ENCODE data around the gene ASS1.

- TF ChIP-seq, protein P1, sequence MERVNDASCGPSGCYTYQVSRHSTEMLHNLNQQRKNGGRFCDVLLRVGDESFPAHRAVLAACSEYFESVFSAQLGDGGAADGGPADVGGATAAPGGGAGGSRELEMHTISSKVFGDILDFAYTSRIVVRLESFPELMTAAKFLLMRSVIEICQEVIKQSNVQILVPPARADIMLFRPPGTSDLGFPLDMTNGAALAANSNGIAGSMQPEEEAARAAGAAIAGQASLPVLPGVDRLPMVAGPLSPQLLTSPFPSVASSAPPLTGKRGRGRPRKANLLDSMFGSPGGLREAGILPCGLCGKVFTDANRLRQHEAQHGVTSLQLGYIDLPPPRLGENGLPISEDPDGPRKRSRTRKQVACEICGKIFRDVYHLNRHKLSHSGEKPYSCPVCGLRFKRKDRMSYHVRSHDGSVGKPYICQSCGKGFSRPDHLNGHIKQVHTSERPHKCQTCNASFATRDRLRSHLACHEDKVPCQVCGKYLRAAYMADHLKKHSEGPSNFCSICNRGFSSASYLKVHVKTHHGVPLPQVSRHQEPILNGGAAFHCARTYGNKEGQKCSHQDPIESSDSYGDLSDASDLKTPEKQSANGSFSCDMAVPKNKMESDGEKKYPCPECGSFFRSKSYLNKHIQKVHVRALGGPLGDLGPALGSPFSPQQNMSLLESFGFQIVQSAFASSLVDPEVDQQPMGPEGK (tag by site-specific recombination; IDR thresholded peaks at IDR 0.05): no peak
- TF ChIP-seq ZNF600 (tag by site-specific recombination; IDR thresholded peaks at IDR 0.05) (no peak), PBX3 (CRISPR knock-in tag; IDR thresholded peaks at IDR 0.05) (no peak), CTCF (tag by site-specific recombination; IDR thresholded peaks at IDR 0.05) (no peak), SCRT1 (tag by site-specific recombination; IDR thresholded peaks at IDR 0.05; ENCODE audit: borderline replicate concordance) (no peak), ZNF639 (tag by site-specific recombination; IDR thresholded peaks at IDR 0.05) (no peak), ZNF335 (tag by site-specific recombination; conservative IDR thresholded peaks at IDR 0.05) (no peak)
These were observed 14.9 kb upstream of the ASS1 start for GRCh38 chr9:130429831-130430230.
